IMR-90 (cell line): ENCODE data around the gene ATP9B. TPM values are rescaled to one million over a fixed set of nuclear protein-coding genes. Genes with fewer than 3 reads are reported as not detected.

Experiments
- ATAC-seq: fragments of 200-7000 bp; cut with Tn5 transposase; 2 replicates; pipeline ENCODE4 v1.9.1; 2020; ENCODE audit warnings: low read depth, mild to moderate bottlenecking, moderate library complexity
- BruUV-seq: library from RNA; stranded (reverse); fragments of 400-500 nt; replicated peaks from 2 replicates; lab custom pipeline; 2021; lab: Mats Ljungman, UMichigan
- CTCF ChIA-PET: fragments of 300-600 bp; formaldehyde crosslinking; extraction: SDS; loops from one replicate; lab custom pipeline; 2021; ENCODE audit warnings: antibody characterized with exemption; lab: Yijun Ruan, JAX
- POLR2A ChIA-PET: fragments of 300-600 bp; sonication (Branson Sonifier 250); formaldehyde crosslinking; loops from one replicate; lab custom pipeline; 2022; ENCODE audit warnings: antibody characterized with exemption; ENCODE audit not compliant: unreplicated experiment; lab: Charles Lee
- DNase-seq: peaks from one replicate; pipeline ENCODE4 v3.0.0; 2013
- H2AFZ ChIP-seq: replicated peaks from 2 replicates; pipeline ENCODE3; 2013; ENCODE audit warnings: low read length, mild to moderate bottlenecking; ENCODE audit not compliant: poor library complexity
- H2AK5ac ChIP-seq: 2 replicates; pipeline ENCODE4 v1.6.1; 2013; ENCODE audit warnings: low read depth, low read length, inconsistent platforms
- H2AK9ac ChIP-seq: replicated peaks from 2 replicates; pipeline ENCODE3; 2013; ENCODE audit warnings: mild to moderate bottlenecking, low read depth, low read length, moderate library complexity; ENCODE audit not compliant: poor library complexity
- H2BK120ac ChIP-seq: 2 replicates; pipeline ENCODE4 v1.6.1; 2013; ENCODE audit warnings: low read depth, low read length, inconsistent platforms
- H2BK15ac ChIP-seq: 3 replicates; pipeline ENCODE4 v1.6.1; 2013; ENCODE audit warnings: low read depth, low read length, inconsistent platforms
- H2BK20ac ChIP-seq: 2 replicates; pipeline ENCODE4 v1.6.1; 2013; ENCODE audit warnings: low read depth, mild to moderate bottlenecking, inconsistent platforms, low read length, moderate library complexity
- H2BK5ac ChIP-seq: 2 replicates; pipeline ENCODE4 v1.6.1; 2013; ENCODE audit warnings: mild to moderate bottlenecking, low read depth, low read length, inconsistent platforms; ENCODE audit not compliant: poor library complexity, severe bottlenecking
- H3K14ac ChIP-seq: replicated peaks from 2 replicates; pipeline ENCODE4 v1.6.1; 2013; ENCODE audit warnings: low read depth, low read length, inconsistent platforms
- H3K18ac ChIP-seq: 2 replicates; pipeline ENCODE4 v1.6.1; 2013; ENCODE audit warnings: low read depth, low read length, control low read depth
- H3K23ac ChIP-seq: 2 replicates; pipeline ENCODE4 v1.6.1; 2013; ENCODE audit warnings: low read depth, low read length, inconsistent platforms
- H3K27ac ChIP-seq: 2 replicates; pipeline ENCODE4 v1.5.1; 2013; ENCODE audit warnings: mild to moderate bottlenecking, control low read depth, low read length; ENCODE audit not compliant: insufficient read depth
- H3K27me3 ChIP-seq: 2 replicates; pipeline ENCODE4 v1.6.1; 2013; ENCODE audit warnings: low read length; ENCODE audit not compliant: control insufficient read depth, insufficient read depth
- H3K36me3 ChIP-seq: 2 replicates; pipeline ENCODE4 v1.6.1; 2013; ENCODE audit warnings: low read length, mixed read lengths; ENCODE audit not compliant: control insufficient read depth, insufficient read depth
- H3K4ac ChIP-seq: 2 replicates; pipeline ENCODE4 v1.6.1; 2013; ENCODE audit warnings: low read depth, low read length, inconsistent platforms
- H3K4me1 ChIP-seq: 2 replicates; pipeline ENCODE4 v1.6.1; 2013; ENCODE audit warnings: low read length, mixed read lengths; ENCODE audit not compliant: control insufficient read depth, insufficient read depth
- H3K4me2 ChIP-seq: 2 replicates; pipeline ENCODE4 v1.6.1; 2013; ENCODE audit warnings: low read depth, mild to moderate bottlenecking, control low read depth, low read length, moderate library complexity
- H3K4me3 ChIP-seq: 2 replicates; pipeline ENCODE4 v1.5.1; 2013; ENCODE audit warnings: low read depth, mild to moderate bottlenecking, control low read depth, low read length, moderate library complexity; ENCODE audit not compliant: insufficient read depth
- H3K56ac ChIP-seq: 2 replicates; pipeline ENCODE4 v1.6.1; 2013; ENCODE audit warnings: low read length, inconsistent platforms; ENCODE audit not compliant: insufficient read depth; ENCODE audit errors: extremely low read depth
- H3K79me1 ChIP-seq, 2 experiments: 2 replicates each; pipeline ENCODE4 v1.6.1; 2013; ENCODE audit warnings: low read length in 2 of 2, inconsistent platforms in 1 of 2, low read depth in 1 of 2
- H3K9ac ChIP-seq: 2 replicates; pipeline ENCODE4 v1.6.1; 2013; ENCODE audit warnings: low read depth, low read length, control low read depth
- H3K9me1 ChIP-seq: 2 replicates; pipeline ENCODE4 v1.6.1; 2013; ENCODE audit warnings: low read length, inconsistent platforms; ENCODE audit not compliant: insufficient read depth
- H3K9me3 ChIP-seq: 2 replicates; pipeline ENCODE4 v1.6.1; 2013; ENCODE audit warnings: low read length; ENCODE audit not compliant: control insufficient read depth, insufficient read depth
- H4K20me1 ChIP-seq: 2 replicates; pipeline ENCODE4 v1.6.1; 2013; ENCODE audit warnings: low read length, inconsistent platforms; ENCODE audit not compliant: insufficient read depth
- H4K5ac ChIP-seq: 2 replicates; pipeline ENCODE4 v1.6.1; 2013; ENCODE audit warnings: mild to moderate bottlenecking, low read depth, low read length, control low read depth
- H4K8ac ChIP-seq, 2 experiments: 2 replicates each; pipeline ENCODE4 v1.6.1; 2013; ENCODE audit warnings: low read depth in 2 of 2, low read length in 2 of 2, control low read depth in 1 of 2, inconsistent platforms in 1 of 2
- H4K91ac ChIP-seq: 2 replicates; pipeline ENCODE4 v1.6.1; 2013; ENCODE audit warnings: low read depth, low read length, inconsistent platforms; ENCODE audit not compliant: insufficient read depth
- RAD21 ChIP-seq: IDR thresholded peaks from 2 replicates; pipeline ENCODE4 v1.6.1; 2012; ENCODE audit warnings: low read length, improper control_type of control experiment
- WGBS, 2 experiments: methylation state at CpG; one replicate each; pipeline versions ENCODE4 v1.1.5 to v1.1.7; 2013; ENCODE audit warnings: missing lambda C conversion rate in 2 of 2; ENCODE audit not compliant: insufficient read length in 1 of 2; ENCODE audit errors: extremely low coverage in 2 of 2; 5-methylcytosine and 5-hydroxymethylcytosine counted together
- dilution Hi-C: fragments of 300-500 bp; cut with HindIII; formaldehyde crosslinking; loops from one replicate; pipeline ENCODE4 v1.14.3; 2018; ENCODE audit warnings: low sequenced_read_pairs; ENCODE audit not compliant: unreplicated experiment
- in situ Hi-C: fragments of 300-500 bp; cut with MboI; formaldehyde crosslinking; loops from 3 replicates; pipeline ENCODE4 v1.14.3; 2019; ENCODE audit warnings: low sequenced_read_pairs, inconsistent platforms, mixed read lengths
- intact Hi-C: fragments of 100-400 bp; cut with micrococcal nuclease; formaldehyde crosslinking; loops from 2 replicates; pipeline ENCODE4 v1.10.0; 2022
- polyA plus RNA-seq, 3 experiments: library from polyadenylated mRNA; depleted of rRNA; stranded (reverse); fragments of >200 nt; gene quantifications; 2 replicates each; pipeline ENCODE4 v1.2.3, GENCODE V29; 2012; ENCODE audit warnings: low replicate concordance in 1 of 3
- total RNA-seq: library from RNA; depleted of rRNA; stranded (reverse); fragments of >200 nt; gene quantifications from 2 replicates; pipeline ENCODE4 v1.2.3, GENCODE V29; 2012

ATP9B gene
- total and polyA plus RNA-seq, 2 of the 4 experiments (the other 2 are of a cell fraction) = 11.0 to 11.5 TPM

- peaks cover 14% of the 10 kb centered on the region for H3K4me1 ChIP-seq
- no peaks in the 10 kb centered on the region for H3K9me3 ChIP-seq
- TF ChIP-seq RAD21 = no peak
- peaks cover 7% of the 10 kb centered on the region for H3K36me3 ChIP-seq
- no peak overlapping the region; the same call in 2 of the 3 replicates for H2BK15ac ChIP-seq
- H2AFZ ChIP-seq = no peak overlapping the region
- H4K8ac ChIP-seq = no peak overlapping the region; a peak in 1 of 4 replicates
- no peak overlapping the region for H3K56ac ChIP-seq
- no peak overlapping the region for H3K4me2 ChIP-seq
- H3K4ac ChIP-seq = no peak overlapping the region
- H3K9me1 ChIP-seq = peaks cover 10% of the 10 kb centered on the region
- no peak overlapping the region for H3K27ac ChIP-seq
- 97% methylated on average over 6 of the region's 12 CpGs; no CpG with 5 or more reads in 1 of the 2 experiments for WGBS, 2 experiments
- no peak overlapping the region for H3K23ac ChIP-seq
- no peak overlapping the region for H4K91ac ChIP-seq
- no peak overlapping the region for H4K5ac ChIP-seq
- H2BK120ac ChIP-seq = no peak overlapping the region
- ChIA-PET CTCF (interaction anchor here (1.5 kb wide), 1 partner anchor 12 kb away, joined by 4 read pairs; no protein-coding TSS in a partner anchor), POLR2A (interaction anchor here (0.6 kb wide), 1 partner anchor 589 kb away, joined by 3 read pairs; no protein-coding TSS in a partner anchor)
- no peak overlapping the region for H2AK9ac ChIP-seq
- ATAC-seq (no peak), DNase-seq (no peak)
- no peak overlapping the region for H3K9ac ChIP-seq
- intact Hi-C loops (no loop called here), in situ Hi-C loops (no loop called here), dilution Hi-C loops (no loop called here)
- no peak overlapping the region for H2BK5ac ChIP-seq
- no peak overlapping the region for H2BK20ac ChIP-seq
- no peak overlapping the region for H3K18ac ChIP-seq
- no peak overlapping the region for H3K14ac ChIP-seq
- no TSS peak for BruUV-seq
- H2AK5ac ChIP-seq = no peak overlapping the region; the same call in 1 of the 2 replicates
- H3K4me3 ChIP-seq = no peak overlapping the region
- peaks cover 16% of the 10 kb centered on the region for H4K20me1 ChIP-seq
- H3K27me3 ChIP-seq = no peaks in the 10 kb centered on the region
- no peaks in the 10 kb centered on the region for H3K79me1 ChIP-seq
These were observed 291.7 kb downstream of the ATP9B start for GRCh38 chr18:79360933-79361332.
